ENCODE data around the gene NEK8.
"Not testable (repeated sequence)": the region's sequence is repeated elsewhere in the genome, so short reads cannot be mapped to it uniquely, and the experiment has no call there.

Gene NEK8

GRCh38 chr17:28710861-28711722, 17.5 kb upstream of the NEK8 start:
- peak; percentile 43 for DNase-seq

- no peak for DNase-seq
These were observed 16.9 kb upstream of the NEK8 start, which contains the start of gene PROCA1 for GRCh38 chr17:28711723-28712031. PROCA1 (minus strand) TSS chr17:28711888; CDS start chr17:28711660, 228 bp downstream.

GRCh38 chr17:28712032-28712704, 16.4 kb upstream of the NEK8 start:
- no peak for DNase-seq

GRCh38 chr17:28712705-28713415, 15.7 kb upstream of the NEK8 start:
- DNase-seq = no peak

GRCh38 chr17:28714281-28714680, 14.3 kb upstream of the NEK8 start:
- DNase-seq = no peak

GRCh38 chr17:28715217-28715616, 13.4 kb upstream of the NEK8 start:
- DNase-seq = no peak

GRCh38 chr17:28716740-28717577, 11.6 kb upstream of the NEK8 start:
- no peak for DNase-seq

- DNase-seq = no peak
These were observed 10.8 kb upstream of the NEK8 start, which contains the start of gene RAB34 for GRCh38 chr17:28717578-28718332. RAB34 (minus strand) TSS chr17:28717868; CDS start chr17:28717266, 602 bp downstream.

- no peak for DNase-seq
These were observed 10.1 kb upstream of the NEK8 start for GRCh38 chr17:28718333-28719020.

- no peak for DNase-seq
These were observed 9.6 kb upstream of the NEK8 start for GRCh38 chr17:28719021-28719433.

- DNase-seq = no peak
These were observed 8.2 kb upstream of the NEK8 start for GRCh38 chr17:28720247-28720996.

- not testable (repeated sequence) for DNase-seq
These were observed 7.6 kb upstream of the NEK8 start for GRCh38 chr17:28720997-28721329.

GRCh38 chr17:28722417-28723158, 6.0 kb upstream of the NEK8 start:
- DNase-seq = no peak

GRCh38 chr17:28723159-28723835, 5.3 kb upstream of the NEK8 start:
- no peak for DNase-seq

- not testable (repeated sequence) for DNase-seq
These were observed 4.6 kb upstream of the NEK8 start for GRCh38 chr17:28723836-28724499.

GRCh38 chr17:28724500-28725165, 4.0 kb upstream of the NEK8 start:
- DNase-seq = no peak

- no peak for DNase-seq
These were observed 3.4 kb upstream of the NEK8 start for GRCh38 chr17:28725166-28725659.

All from NCI-H2029 treated with DMSO at 0.1 percent for 48 hours (cell line).